GM06990 (cell line): Measurements from ENCODE around the gene MTIF3.

Experiments
- DNase-seq: peaks from one replicate; pipeline ENCODE4 v3.0.0-alpha.2; 2011; ENCODE audit not compliant: insufficient read length; ENCODE audit errors: extremely low read depth
- H3K27me3 ChIP-seq: replicated peaks from 2 replicates; pipeline ENCODE4 v1.6.0; 2011; ENCODE audit warnings: low read length; ENCODE audit not compliant: control insufficient read depth, insufficient read depth
- H3K36me3 ChIP-seq: 2 replicates; pipeline ENCODE4 v1.5.1; 2011; ENCODE audit warnings: low read length; ENCODE audit not compliant: control insufficient read depth, insufficient read depth
- H3K4me3 ChIP-seq: replicated peaks from 2 replicates; pipeline ENCODE4 v1.5.1; 2011; ENCODE audit warnings: low read depth, mild to moderate bottlenecking, control low read depth, low read length
- TF ChIP-seq, protein P1 (sequence below): IDR thresholded peaks from 2 replicates; pipeline ENCODE4 v1.5.1; 2011; ENCODE audit warnings: low read length, control low read depth, mild to moderate bottlenecking, inconsistent platforms; ENCODE audit not compliant: insufficient read depth, poor library complexity, severe bottlenecking

The MTIF3 gene

DNA sequence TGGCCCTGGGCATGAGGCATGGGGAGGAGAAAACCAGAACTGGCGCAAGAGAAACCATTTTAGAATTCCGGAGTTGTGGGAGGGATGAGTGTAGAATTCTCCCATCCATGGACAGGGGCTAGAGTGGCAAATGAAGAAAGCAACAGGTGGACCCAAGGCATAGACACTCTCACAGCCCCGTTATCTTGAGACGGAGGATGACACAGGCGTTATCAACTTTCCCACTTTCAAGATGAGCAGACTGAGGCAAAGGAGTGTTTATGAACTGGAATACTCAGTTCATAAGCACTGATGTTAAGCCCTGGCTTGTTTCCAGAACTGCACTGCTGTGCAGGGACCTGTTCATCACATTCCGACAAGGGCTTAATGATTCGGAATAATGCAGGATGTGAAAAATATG lies 27.0 kb downstream of the MTIF3 start:
- TF ChIP-seq, protein P1, sequence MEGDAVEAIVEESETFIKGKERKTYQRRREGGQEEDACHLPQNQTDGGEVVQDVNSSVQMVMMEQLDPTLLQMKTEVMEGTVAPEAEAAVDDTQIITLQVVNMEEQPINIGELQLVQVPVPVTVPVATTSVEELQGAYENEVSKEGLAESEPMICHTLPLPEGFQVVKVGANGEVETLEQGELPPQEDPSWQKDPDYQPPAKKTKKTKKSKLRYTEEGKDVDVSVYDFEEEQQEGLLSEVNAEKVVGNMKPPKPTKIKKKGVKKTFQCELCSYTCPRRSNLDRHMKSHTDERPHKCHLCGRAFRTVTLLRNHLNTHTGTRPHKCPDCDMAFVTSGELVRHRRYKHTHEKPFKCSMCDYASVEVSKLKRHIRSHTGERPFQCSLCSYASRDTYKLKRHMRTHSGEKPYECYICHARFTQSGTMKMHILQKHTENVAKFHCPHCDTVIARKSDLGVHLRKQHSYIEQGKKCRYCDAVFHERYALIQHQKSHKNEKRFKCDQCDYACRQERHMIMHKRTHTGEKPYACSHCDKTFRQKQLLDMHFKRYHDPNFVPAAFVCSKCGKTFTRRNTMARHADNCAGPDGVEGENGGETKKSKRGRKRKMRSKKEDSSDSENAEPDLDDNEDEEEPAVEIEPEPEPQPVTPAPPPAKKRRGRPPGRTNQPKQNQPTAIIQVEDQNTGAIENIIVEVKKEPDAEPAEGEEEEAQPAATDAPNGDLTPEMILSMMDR: no peak

DNA sequence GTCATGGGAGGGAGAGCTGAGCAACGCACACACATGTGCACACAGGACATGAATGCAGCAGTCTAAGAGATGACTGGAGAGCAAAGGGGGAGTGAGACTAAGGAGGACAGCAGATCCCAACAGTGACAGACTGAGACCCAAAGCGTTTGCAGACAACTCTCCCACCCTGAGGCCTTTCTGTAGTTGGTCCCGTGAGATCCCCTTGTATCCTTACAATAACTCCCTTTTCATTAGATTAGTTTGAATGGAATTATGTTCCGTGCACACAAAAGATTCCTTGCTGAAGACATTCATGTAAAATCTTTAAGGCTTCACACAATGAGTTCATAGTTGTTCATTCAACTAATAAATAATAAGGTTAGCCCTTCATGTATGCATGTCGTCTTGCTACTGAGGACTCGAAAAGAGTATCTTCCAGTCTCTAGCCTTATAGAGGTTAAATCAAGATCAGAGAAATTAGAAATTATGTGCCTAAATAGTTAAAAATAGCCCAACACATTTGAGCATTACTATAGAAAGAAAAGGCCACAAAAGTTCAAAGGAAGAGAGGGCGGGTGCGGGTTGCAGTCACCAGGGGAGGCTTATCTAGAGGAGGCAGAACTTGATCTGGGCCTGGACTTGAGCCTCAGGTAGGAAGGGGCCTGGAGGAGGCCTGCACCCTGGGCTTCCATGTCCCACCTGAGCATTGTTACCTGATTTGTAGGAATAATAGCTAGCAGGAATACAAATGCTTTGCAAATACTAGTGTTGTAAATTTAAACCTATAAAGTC lies 29.1 kb downstream of the MTIF3 start:
- Histone ChIP-seq H3K4me3 (no peak overlapping the region), H3K27me3 (peaks cover 2% of the 10 kb centered on the region; the same call in 1 of the 2 replicates), H3K36me3 (no peaks in the 10 kb centered on the region)
- DNase-seq: no peak
- TF ChIP-seq, protein P1: no peak

More for the DNA sequence above, 27.0 kb downstream of the MTIF3 start:
- no peak for DNase-seq
- H3K36me3 ChIP-seq: peaks cover 3% of the 10 kb centered on the region
- H3K4me3 ChIP-seq: no peak overlapping the region
- H3K27me3 ChIP-seq: no peaks in the 10 kb centered on the region

GRCh38 chr13:27419328-27419727 lies 31.0 kb downstream of the MTIF3 start:
- no peak for DNase-seq
- H3K27me3 ChIP-seq: peaks cover 2% of the 10 kb centered on the region; the same call in 1 of the 2 replicates
- no peak overlapping the region for H3K4me3 ChIP-seq
- TF ChIP-seq, protein P1: no peak
- no peaks in the 10 kb centered on the region for H3K36me3 ChIP-seq

- H3K4me3 ChIP-seq: no peak overlapping the region
- H3K36me3 ChIP-seq: no peaks in the 10 kb centered on the region
- peaks cover 2% of the 10 kb centered on the region; the same call in 1 of the 2 replicates for H3K27me3 ChIP-seq
- TF ChIP-seq, protein P1: no peak
- no peak for DNase-seq
Observed at GRCh38 chr13:27415116-27415515, 35.2 kb downstream of the MTIF3 start.

GRCh38 chr13:27411341-27411740 lies 39.0 kb downstream of the MTIF3 start:
- no peaks in the 10 kb centered on the region for H3K36me3 ChIP-seq
- H3K27me3 ChIP-seq: no peaks in the 10 kb centered on the region; the same call in 1 of the 2 replicates
- TF ChIP-seq, protein P1: no peak
- H3K4me3 ChIP-seq: no peak overlapping the region
- DNase-seq: no peak
